GM18907 (cell line): ENCODE results near the gene COX15.
"Not testable (repeated sequence)": the region's sequence is repeated elsewhere in the genome, so short reads cannot be mapped to it uniquely, and the experiment has no call there.

ENCODE experiments used
- ATAC-seq: cut with Tn5 transposase; IDR thresholded peaks from one replicate; pipeline ENCODE4 v1.9.1; 2021; ENCODE audit warnings: mild to moderate bottlenecking, moderate library complexity; ENCODE audit not compliant: unreplicated experiment

COX15 gene

GRCh38 chr10:99732033-99732842 is at the start of gene COX15, which contains the start of gene CUTC:
COX15 (minus strand) TSS chr10:99732127; CDS start chr10:99732049, 78 bp downstream.
CUTC (plus strand) TSS chr10:99732234; CDS start chr10:99732349, 115 bp downstream.
- ATAC-seq, result peak; percentile 87

- no peak for ATAC-seq
Measured at GRCh38 chr10:99779335-99779734, 47.4 kb upstream of the COX15 start.

- no peak for ATAC-seq
Measured at GRCh38 chr10:99777918-99778714, 46.2 kb upstream of the COX15 start.

GRCh38 chr10:99775850-99776249 is 43.9 kb upstream of the COX15 start:
- ATAC-seq, result no peak

GRCh38 chr10:99770408-99771045 is 38.6 kb upstream of the COX15 start:
- ATAC-seq, result no peak

GRCh38 chr10:99769706-99770105 is 37.8 kb upstream of the COX15 start:
- no peak for ATAC-seq

GRCh38 chr10:99768556-99768955 is 36.6 kb upstream of the COX15 start:
- ATAC-seq, result no peak

- ATAC-seq, result no peak
Measured at GRCh38 chr10:99767901-99768300, 36.0 kb upstream of the COX15 start.

GRCh38 chr10:99766302-99766681 is 34.4 kb upstream of the COX15 start:
- ATAC-seq, result peak; percentile 78

- peak; percentile 28 for ATAC-seq
Measured at GRCh38 chr10:99765672-99766301, 33.9 kb upstream of the COX15 start.

- ATAC-seq, result no peak
Measured at GRCh38 chr10:99761365-99761764, 29.4 kb upstream of the COX15 start.

GRCh38 chr10:99760321-99760720 is 28.4 kb upstream of the COX15 start:
- no peak for ATAC-seq

- no peak for ATAC-seq
Measured at GRCh38 chr10:99758211-99758891, 26.4 kb upstream of the COX15 start.

- ATAC-seq, result no peak
Measured at GRCh38 chr10:99756159-99756558, 24.2 kb upstream of the COX15 start.

GRCh38 chr10:99754670-99755069 is 22.7 kb upstream of the COX15 start:
- no peak for ATAC-seq

GRCh38 chr10:99750641-99751040 is 18.7 kb upstream of the COX15 start:
- ATAC-seq, result no peak

- no peak for ATAC-seq
Measured at GRCh38 chr10:99748823-99749451, 17.0 kb upstream of the COX15 start.

GRCh38 chr10:99746166-99746565 is 14.2 kb upstream of the COX15 start:
- ATAC-seq, result not testable (repeated sequence)

- ATAC-seq, result no peak
Measured at GRCh38 chr10:99743841-99744240, 11.9 kb upstream of the COX15 start.

GRCh38 chr10:99742701-99743100 is 10.8 kb upstream of the COX15 start:
- ATAC-seq, result no peak
